AG04450 (cell line): ENCODE measurements around the gene MSH2. TPM values are rescaled to one million over a fixed set of nuclear protein-coding genes. Genes with fewer than 3 reads are reported as not detected.

Experiments
- CTCF ChIA-PET: fragments of 300-600, 350-600 bp; formaldehyde crosslinking; extraction: SDS; loops from one replicate; lab custom pipeline; 2022; ENCODE audit warnings: antibody characterized with exemption, inconsistent platforms; lab: Charles Lee
- POLR2A ChIA-PET: fragments of 350-600 bp; formaldehyde crosslinking; extraction: SDS; loops from one replicate; lab custom pipeline; 2021; ENCODE audit warnings: antibody characterized with exemption, inconsistent platforms; lab: Yijun Ruan, JAX
- DNase-seq: peaks from one replicate; pipeline ENCODE4 v3.0.0-alpha.2; 2011; ENCODE audit warnings: low read depth, low spot score
- H3K27ac ChIP-seq: one replicate; pipeline ENCODE4 v1.5.1; 2012; ENCODE audit warnings: low read depth, low read length, control low read depth
- H3K27me3 ChIP-seq: one replicate; pipeline ENCODE4 v1.6.0; 2012; ENCODE audit warnings: low read length; ENCODE audit not compliant: control insufficient read depth, insufficient read depth
- H3K4me3 ChIP-seq: 2 replicates; pipeline ENCODE4 v1.5.1; 2011; ENCODE audit warnings: mild to moderate bottlenecking, low read depth, low read length, control low read depth
- H3K9me3 ChIP-seq: 2 replicates; pipeline ENCODE4 v1.5.1; 2012; ENCODE audit warnings: low read length; ENCODE audit not compliant: control insufficient read depth, insufficient read depth
- polyA plus RNA-seq: library from polyadenylated mRNA; depleted of rRNA; stranded (reverse); fragments of >200 nt; gene quantifications from 2 replicates; pipeline ENCODE4 v1.2.3, GENCODE V29; 2011
- TF ChIP-seq, protein P1 (sequence below): IDR thresholded peaks from 2 replicates; pipeline ENCODE4 v1.5.1; 2011; ENCODE audit warnings: low read depth, low read length, control low read depth, inconsistent platforms

The MSH2 gene
- polyA plus RNA-seq, 1 experiment = 18.4 TPM

DNA sequence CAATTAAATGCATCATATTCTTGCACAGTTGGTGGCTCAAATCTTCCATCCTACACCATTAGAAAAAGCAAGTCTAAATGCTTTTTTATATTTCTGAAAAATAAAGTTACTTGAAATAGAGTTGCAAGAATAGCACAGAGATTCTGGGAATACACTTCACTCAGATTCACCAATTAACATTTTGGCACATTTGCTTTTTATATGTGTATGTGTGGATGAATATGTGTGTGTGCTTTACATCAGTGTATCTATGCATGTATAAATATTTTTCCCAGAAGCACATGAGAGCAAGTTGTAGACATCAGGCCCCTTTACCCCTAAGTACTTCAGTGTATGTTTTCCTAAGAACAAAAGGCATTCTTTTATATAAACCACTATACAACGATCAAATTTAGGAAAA is 27.6 kb upstream of the MSH2 start:
- no peak overlapping the region for H3K4me3 ChIP-seq
- no peak for DNase-seq
- peaks cover 13% of the 10 kb centered on the region for H3K27me3 ChIP-seq
- TF ChIP-seq, protein P1, sequence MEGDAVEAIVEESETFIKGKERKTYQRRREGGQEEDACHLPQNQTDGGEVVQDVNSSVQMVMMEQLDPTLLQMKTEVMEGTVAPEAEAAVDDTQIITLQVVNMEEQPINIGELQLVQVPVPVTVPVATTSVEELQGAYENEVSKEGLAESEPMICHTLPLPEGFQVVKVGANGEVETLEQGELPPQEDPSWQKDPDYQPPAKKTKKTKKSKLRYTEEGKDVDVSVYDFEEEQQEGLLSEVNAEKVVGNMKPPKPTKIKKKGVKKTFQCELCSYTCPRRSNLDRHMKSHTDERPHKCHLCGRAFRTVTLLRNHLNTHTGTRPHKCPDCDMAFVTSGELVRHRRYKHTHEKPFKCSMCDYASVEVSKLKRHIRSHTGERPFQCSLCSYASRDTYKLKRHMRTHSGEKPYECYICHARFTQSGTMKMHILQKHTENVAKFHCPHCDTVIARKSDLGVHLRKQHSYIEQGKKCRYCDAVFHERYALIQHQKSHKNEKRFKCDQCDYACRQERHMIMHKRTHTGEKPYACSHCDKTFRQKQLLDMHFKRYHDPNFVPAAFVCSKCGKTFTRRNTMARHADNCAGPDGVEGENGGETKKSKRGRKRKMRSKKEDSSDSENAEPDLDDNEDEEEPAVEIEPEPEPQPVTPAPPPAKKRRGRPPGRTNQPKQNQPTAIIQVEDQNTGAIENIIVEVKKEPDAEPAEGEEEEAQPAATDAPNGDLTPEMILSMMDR = no peak
- POLR2A ChIA-PET = no interaction called here
- no peaks in the 10 kb centered on the region for H3K9me3 ChIP-seq
- H3K27ac ChIP-seq = no peak overlapping the region
- CTCF ChIA-PET = no interaction called here

DNA sequence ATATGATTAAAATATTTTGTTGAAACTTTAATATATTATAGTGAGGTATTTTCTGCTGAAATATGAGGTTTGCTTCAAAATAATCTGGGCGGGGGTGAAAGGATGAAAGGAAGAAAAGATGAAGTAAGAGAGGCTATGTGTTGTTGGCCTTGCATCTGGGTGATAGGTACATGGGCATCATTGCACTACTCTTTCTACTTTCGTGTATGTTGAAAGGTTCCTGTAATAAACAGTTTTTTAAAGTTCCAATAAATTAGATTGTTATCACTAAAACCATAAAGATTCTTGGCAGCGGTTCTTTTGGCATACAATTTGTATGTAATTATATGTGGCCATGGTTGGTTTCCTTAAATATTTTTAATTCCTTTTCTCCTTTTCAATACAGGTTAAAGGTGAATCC is 23.6 kb upstream of the MSH2 start:
- TF ChIP-seq, protein P1 = no peak
- ChIA-PET CTCF (interaction anchor here (3.4 kb wide), 1 partner anchor 9 kb away, joined by 16 read pairs; no protein-coding TSS in a partner anchor), POLR2A (no interaction called here)
- no peak for DNase-seq
- Histone ChIP-seq H3K9me3 (no peaks in the 10 kb centered on the region), H3K27me3 (peaks cover 9% of the 10 kb centered on the region), H3K4me3 (no peak overlapping the region), H3K27ac (no peak overlapping the region)

DNA sequence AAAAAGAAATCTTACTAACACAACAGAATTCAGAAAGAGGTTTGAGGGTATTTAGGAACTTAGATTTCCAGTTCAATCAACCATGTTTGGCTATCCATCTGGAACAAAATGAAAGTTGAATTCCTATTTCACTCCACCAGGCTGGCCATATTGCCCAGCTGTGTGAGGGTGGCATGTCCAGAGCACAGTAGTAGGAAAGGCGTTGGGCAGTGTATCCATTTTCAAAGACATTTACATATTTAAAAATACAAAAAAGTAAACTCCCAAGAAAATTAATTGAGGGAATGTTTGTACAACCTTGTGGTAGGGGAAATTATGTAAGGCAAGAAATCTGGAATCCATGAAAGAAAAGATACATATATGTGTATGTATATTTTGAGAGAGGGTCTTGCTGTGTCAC is 21.5 kb upstream of the MSH2 start:
- ChIA-PET CTCF (no interaction called here), POLR2A (no interaction called here)
- no peak for DNase-seq
- H3K27ac ChIP-seq = no peak overlapping the region
- peaks cover 5% of the 10 kb centered on the region for H3K27me3 ChIP-seq
- TF ChIP-seq, protein P1 = no peak
- H3K4me3 ChIP-seq = no peak overlapping the region
- no peaks in the 10 kb centered on the region for H3K9me3 ChIP-seq

DNA sequence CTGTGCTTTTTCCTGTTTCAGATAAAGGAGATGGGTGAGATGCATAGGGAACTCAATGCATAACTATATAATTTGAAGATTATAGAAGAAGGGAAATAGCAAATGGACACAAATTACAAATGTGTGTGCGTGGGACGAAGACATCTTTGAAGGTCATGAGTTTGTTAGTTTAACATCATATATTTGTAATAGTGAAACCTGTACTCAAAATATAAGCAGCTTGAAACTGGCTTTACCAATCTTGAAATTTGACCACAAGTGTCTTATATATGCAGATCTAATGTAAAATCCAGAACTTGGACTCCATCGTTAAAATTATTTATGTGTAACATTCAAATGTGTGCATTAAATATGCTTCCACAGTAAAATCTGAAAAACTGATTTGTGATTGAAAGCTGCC is 16.4 kb upstream of the MSH2 start:
- Histone ChIP-seq H3K9me3 (no peaks in the 10 kb centered on the region), H3K27me3 (no peaks in the 10 kb centered on the region), H3K27ac (no peak overlapping the region), H3K4me3 (no peak overlapping the region)
- TF ChIP-seq, protein P1 = no peak
- CTCF ChIA-PET = interaction anchor here (0.6 to 3.6 kb wide), 9 partner anchors 14 to 382 kb away, joined by 3 to 220 read pairs (median 4); no protein-coding TSS in a partner anchor
- DNase-seq = no peak
- POLR2A ChIA-PET = no interaction called here

DNA sequence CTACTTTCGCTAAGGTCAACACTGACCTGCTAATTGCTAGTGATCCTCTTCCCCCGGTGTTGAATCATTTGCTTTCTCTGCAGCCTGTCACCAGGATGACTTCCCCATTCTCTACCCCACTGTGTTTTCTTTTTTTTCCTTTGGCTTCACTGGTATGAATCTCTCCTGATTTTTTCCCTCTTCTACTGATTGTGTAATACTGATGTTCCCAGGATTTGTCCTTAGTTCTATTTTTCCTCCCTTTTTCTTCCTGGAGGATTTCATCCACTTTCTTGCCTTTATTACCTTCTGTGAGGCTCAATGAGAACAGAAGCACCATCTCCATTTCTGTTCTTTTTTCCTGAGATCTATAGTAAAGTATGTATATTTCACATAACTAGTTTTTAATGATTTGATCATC is 14.1 kb upstream of the MSH2 start:
- TF ChIP-seq, protein P1 = no peak
- Histone ChIP-seq H3K27ac (no peak overlapping the region), H3K9me3 (no peaks in the 10 kb centered on the region), H3K27me3 (no peaks in the 10 kb centered on the region), H3K4me3 (no peak overlapping the region)
- CTCF ChIA-PET = interaction anchor here (0.6 to 3.6 kb wide), 34 partner anchors 9 to 992 kb away, joined by 3 to 220 read pairs (median 5); partner anchors contain the start of gene MSH2
- DNase-seq = no peak
- POLR2A ChIA-PET = interaction anchor here (1.2 kb wide), 1 partner anchor 54 kb away, joined by 10 read pairs; no protein-coding TSS in a partner anchor
